Sigmoid colon (tissue), 7 donors: Measurements from ENCODE around the gene FOXN3. TPM values are rescaled to one million over a fixed set of nuclear protein-coding genes. Genes with fewer than 3 reads are reported as not detected.

Experiments used
- DNase-seq: peaks from one replicate; pipeline ENCODE4 v3.0.0-alpha.2; 2019
- H3K27ac ChIP-seq, 4 donors: fragments of 200-600 bp; sonication (generic); one replicate each; pipeline ENCODE4 v1.5.1; 2016 to 2019; ENCODE audit warnings: mild to moderate bottlenecking in 1 of 4
- H3K27me3 ChIP-seq, 3 donors: fragments of 200-600 bp; sonication (generic); one replicate each; pipeline ENCODE4 v1.5.1; 2019; ENCODE audit warnings: mild to moderate bottlenecking in 1 of 3
- H3K36me3 ChIP-seq, 4 donors: fragments of 200-600 bp; sonication (generic); one replicate each; pipeline ENCODE4 v1.5.1; 2016 to 2019
- H3K4me1 ChIP-seq, 4 donors: fragments of 200-600 bp; sonication (generic); one replicate each; pipeline ENCODE4 v1.5.1; 2017 to 2019
- H3K4me3 ChIP-seq, 4 donors: fragments of 200-600 bp; sonication (generic); one replicate each; pipeline ENCODE4 v1.5.1; 2017 to 2019; ENCODE audit warnings: mild to moderate bottlenecking in 2 of 4, moderate library complexity in 1 of 4
- H3K9me3 ChIP-seq, 4 donors: fragments of 200-600 bp in 3 of 4; sonication (generic) in 3 of 4; one replicate each; pipeline versions ENCODE4 v1.5.1 to v1.6.1; 2013 to 2019
- EP300 ChIP-seq, 4 donors: sonication (generic); formaldehyde crosslinking; IDR thresholded peaks; one replicate each; pipeline ENCODE4 v1.6.1; 2017; ENCODE audit warnings: antibody characterized with exemption in 4 of 4
- POLR2A ChIP-seq, 2 donors: fragments of 450-650 bp; IDR thresholded peaks; one replicate each; pipeline ENCODE4 v1.6.1; 2016; ENCODE audit warnings: antibody characterized with exemption in 2 of 2, mild to moderate bottlenecking in 2 of 2, moderate library complexity in 2 of 2
- POLR2AphosphoS5 ChIP-seq, 4 donors: sonication (generic); formaldehyde crosslinking; IDR thresholded peaks; one replicate each; pipeline ENCODE4 v1.6.1; 2017; ENCODE audit warnings: antibody characterized with exemption in 4 of 4
- WGBS, 2 donors: extraction: QIAGEN DNeasy Blood & Tissue Kit; methylation state at CpG; one replicate each; pipeline ENCODE4 v1.1.7; 2013; 5-methylcytosine and 5-hydroxymethylcytosine counted together
- intact Hi-C: fragments of 100-400 bp; cut with DNase I; formaldehyde crosslinking; loops from one replicate; pipeline ENCODE4 v1.15.1; 2023
- polyA plus RNA-seq, 3 donors: library from polyadenylated mRNA; stranded (reverse); fragments of 200-250 nt; gene quantifications; one replicate each; pipeline ENCODE4 v1.2.3, GENCODE V29; 2013
- total RNA-seq, 4 donors: library from RNA; depleted of rRNA; stranded (reverse); fragments of >200 nt; gene quantifications; one replicate each; pipeline ENCODE4 v1.1.0, GENCODE V29; 2016
- TF ChIP-seq, protein P1 (sequence below), 4 experiments: fragments of 450-650 bp in 3 of 4; fragments of 200-600 bp in 1 of 4; IDR thresholded peaks; one replicate each; pipeline ENCODE4 v1.5.1; 2016 to 2019; ENCODE audit warnings: antibody characterized with exemption in 4 of 4, mild to moderate bottlenecking in 3 of 4, moderate library complexity in 2 of 4
- donor health status: healthy with polysubstance abuse.
- donor health status: Bipolar disorder and iron deficiency.
- donor health status: healthy.

Gene FOXN3
- total and polyA plus RNA-seq, 7 donors: 24.6 to 146 (median 104) TPM

GRCh38 chr14:89382901-89383845 lies 33.9 kb downstream of the FOXN3 start:
- TF ChIP-seq EP300 (IDR thresholded peaks at IDR 0.05): no peak
- TF ChIP-seq, protein P1, sequence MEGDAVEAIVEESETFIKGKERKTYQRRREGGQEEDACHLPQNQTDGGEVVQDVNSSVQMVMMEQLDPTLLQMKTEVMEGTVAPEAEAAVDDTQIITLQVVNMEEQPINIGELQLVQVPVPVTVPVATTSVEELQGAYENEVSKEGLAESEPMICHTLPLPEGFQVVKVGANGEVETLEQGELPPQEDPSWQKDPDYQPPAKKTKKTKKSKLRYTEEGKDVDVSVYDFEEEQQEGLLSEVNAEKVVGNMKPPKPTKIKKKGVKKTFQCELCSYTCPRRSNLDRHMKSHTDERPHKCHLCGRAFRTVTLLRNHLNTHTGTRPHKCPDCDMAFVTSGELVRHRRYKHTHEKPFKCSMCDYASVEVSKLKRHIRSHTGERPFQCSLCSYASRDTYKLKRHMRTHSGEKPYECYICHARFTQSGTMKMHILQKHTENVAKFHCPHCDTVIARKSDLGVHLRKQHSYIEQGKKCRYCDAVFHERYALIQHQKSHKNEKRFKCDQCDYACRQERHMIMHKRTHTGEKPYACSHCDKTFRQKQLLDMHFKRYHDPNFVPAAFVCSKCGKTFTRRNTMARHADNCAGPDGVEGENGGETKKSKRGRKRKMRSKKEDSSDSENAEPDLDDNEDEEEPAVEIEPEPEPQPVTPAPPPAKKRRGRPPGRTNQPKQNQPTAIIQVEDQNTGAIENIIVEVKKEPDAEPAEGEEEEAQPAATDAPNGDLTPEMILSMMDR (IDR thresholded peaks at IDR 0.05): no peak
- no peak for TF ChIP-seq POLR2AphosphoS5 (IDR thresholded peaks at IDR 0.05)
- no peak for TF ChIP-seq POLR2A (IDR thresholded peaks at IDR 0.05)
- H3K9me3 ChIP-seq: no peaks in the 10 kb centered on the region
- intact Hi-C loops: loop anchor here (10.0 kb wide), 1 partner anchor 78 kb away; no protein-coding TSS in a partner anchor
- H3K4me1 ChIP-seq: peaks cover 0 to 67% (median 49%) of the 10 kb centered on the region in 4 donors
- DNase-seq: no peak
- no peak overlapping the region for H3K27ac ChIP-seq
- 78 to 92% methylated on average over 14 of the region's 14 CpGs for WGBS, 2 donors
- H3K27me3 ChIP-seq: no peaks in the 10 kb centered on the region
- H3K4me3 ChIP-seq: no peak overlapping the region
- H3K36me3 ChIP-seq: no peaks in the 10 kb centered on the region

DNA sequence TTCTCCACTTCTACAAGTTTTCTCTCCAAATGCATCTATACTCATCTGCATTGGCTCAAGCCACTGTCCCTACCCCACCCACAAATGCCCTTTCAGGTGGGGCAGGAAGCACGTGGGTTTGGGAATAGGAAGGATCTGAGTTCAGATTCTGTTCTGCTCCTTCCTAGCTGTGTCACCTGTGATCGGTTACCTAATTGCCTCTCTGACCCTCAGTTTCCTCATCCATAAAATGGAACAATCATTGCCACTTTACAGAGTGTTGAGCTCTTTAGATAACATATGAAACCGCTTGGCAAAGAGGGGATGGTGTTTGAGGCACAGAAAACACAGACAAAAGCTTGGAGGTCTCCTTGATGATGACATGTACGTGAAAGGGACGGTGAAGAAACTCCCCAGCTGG lies 34.5 kb downstream of the FOXN3 start:
- Histone ChIP-seq H3K4me1 (peaks cover 0 to 61% (median 44%) of the 10 kb centered on the region in 4 donors), H3K27ac (no peak overlapping the region), H3K27me3 (no peaks in the 10 kb centered on the region), H3K4me3 (no peak overlapping the region), H3K36me3 (no peaks in the 10 kb centered on the region), H3K9me3 (no peaks in the 10 kb centered on the region)
- 88 to 89% methylated on average over 5 of the region's 5 CpGs for WGBS, 2 donors
- intact Hi-C loops: loop anchor here (10.0 kb wide), 1 partner anchor 78 kb away; no protein-coding TSS in a partner anchor
- DNase-seq: no peak
- TF ChIP-seq POLR2AphosphoS5 (IDR thresholded peaks at IDR 0.05) (no peak), POLR2A (IDR thresholded peaks at IDR 0.05) (no peak), EP300 (IDR thresholded peaks at IDR 0.05) (no peak)
- TF ChIP-seq, protein P1 (IDR thresholded peaks at IDR 0.05): no peak

GRCh38 chr14:89379891-89380820 lies 36.9 kb downstream of the FOXN3 start:
- H3K27ac ChIP-seq: peak overlapping the region in 2 of 4 donors; percentile 1 to 15
- intact Hi-C loops: loop anchor here (10.0 kb wide), 1 partner anchor 75 kb away; no protein-coding TSS in a partner anchor
- TF ChIP-seq POLR2AphosphoS5 (IDR thresholded peaks at IDR 0.05) (peak in 3 of 4 donors; percentile 61 to 73 (median 63)), POLR2A (IDR thresholded peaks at IDR 0.05) (no peak), EP300 (IDR thresholded peaks at IDR 0.05) (peak in 2 of 4 donors; percentile 46 to 59)
- TF ChIP-seq, protein P1 (IDR thresholded peaks at IDR 0.05): no peak
- H3K9me3 ChIP-seq: no peaks in the 10 kb centered on the region
- H3K4me3 ChIP-seq: no peak overlapping the region
- no peaks in the 10 kb centered on the region for H3K27me3 ChIP-seq
- 96 to 97% methylated on average over 16 of the region's 16 CpGs for WGBS, 2 donors
- H3K4me1 ChIP-seq: peaks cover 0 to 38% (median 22%) of the 10 kb centered on the region in 4 donors
- DNase-seq: no peak
- H3K36me3 ChIP-seq: no peaks in the 10 kb centered on the region

DNA sequence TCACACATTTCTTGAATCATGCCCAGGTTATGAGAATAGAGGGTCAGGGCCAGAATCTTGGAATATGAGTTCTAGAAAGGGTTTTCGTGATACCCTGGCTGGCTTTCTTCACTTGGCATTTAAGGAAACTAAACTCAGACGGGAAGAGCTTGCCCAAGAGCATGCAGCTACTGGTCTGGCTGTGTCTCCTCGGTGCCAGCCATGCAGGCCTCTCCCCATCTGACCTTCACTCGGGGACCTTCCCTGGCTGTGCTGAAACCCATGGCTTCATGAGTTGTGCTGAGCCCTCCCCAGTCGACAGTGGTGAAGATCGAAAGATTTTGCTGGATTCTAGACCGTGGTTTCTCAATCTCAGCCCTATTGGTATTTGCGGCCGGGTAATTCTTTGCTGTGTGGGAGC lies 38.0 kb downstream of the FOXN3 start:
- H3K27ac ChIP-seq: peak overlapping the region in 1 of 4 donors; percentile 1
- DNase-seq: no peak
- H3K4me3 ChIP-seq: no peak overlapping the region
- no peaks in the 10 kb centered on the region for H3K9me3 ChIP-seq
- H3K4me1 ChIP-seq: peaks cover 0 to 35% (median 15%) of the 10 kb centered on the region in 4 donors
- intact Hi-C loops: no loop called here
- TF ChIP-seq POLR2AphosphoS5 (IDR thresholded peaks at IDR 0.05) (no peak), POLR2A (IDR thresholded peaks at IDR 0.05) (no peak), EP300 (IDR thresholded peaks at IDR 0.05) (no peak)
- TF ChIP-seq, protein P1 (IDR thresholded peaks at IDR 0.05): no peak
- WGBS, 2 donors: 96% methylated on average over 9 of the region's 9 CpGs
- no peaks in the 10 kb centered on the region for H3K27me3 ChIP-seq
- no peaks in the 10 kb centered on the region for H3K36me3 ChIP-seq
